Thoracic aorta (tissue), 2 donors: ENCODE results near the gene ZNF319. TPM values are rescaled to one million over a fixed set of nuclear protein-coding genes. Genes with fewer than 3 reads are reported as not detected.
"Not testable (repeated sequence)": the region's sequence is repeated elsewhere in the genome, so short reads cannot be mapped to it uniquely, and the experiment has no call there.

Experiments used
- ATAC-seq: fragments of 150-250 bp; one replicate; pipeline ENCODE4 v1.8.0; 2017; ENCODE audit warnings: low read depth; ENCODE audit not compliant: insufficient number of reproducible peaks, low FRiP score
- DNase-seq: peaks from one replicate; pipeline ENCODE4 v3.0.0-alpha.2; 2020; ENCODE audit warnings: low spot score
- H3K27ac ChIP-seq, 2 donors: fragments of 200-600 bp; sonication (generic); 1 replicate in 1 of 2; 2 replicates in 1 of 2; pipeline ENCODE4 v1.5.1; 2016; ENCODE audit warnings: mild to moderate bottlenecking in 2 of 2, moderate library complexity in 2 of 2
- H3K27me3 ChIP-seq: fragments of 200-600 bp; sonication (generic); replicated peaks from 2 replicates; pipeline ENCODE4 v1.6.0; 2016; ENCODE audit warnings: mild to moderate bottlenecking; ENCODE audit not compliant: insufficient read depth
- H3K36me3 ChIP-seq: fragments of 200-600 bp; sonication (generic); one replicate; pipeline ENCODE4 v1.5.1; 2016
- H3K4me1 ChIP-seq, 2 donors: fragments of 200-600 bp; sonication (generic); 1 replicate in 1 of 2; 2 replicates in 1 of 2; pipeline versions ENCODE4 v1.5.1 to v1.6.0; 2016; ENCODE audit warnings: low read depth in 2 of 2, mild to moderate bottlenecking in 1 of 2; ENCODE audit not compliant: control insufficient read depth in 1 of 2
- H3K4me3 ChIP-seq: fragments of 200-600 bp; sonication (generic); 2 replicates; pipeline ENCODE4 v1.5.1; 2016; ENCODE audit warnings: mild to moderate bottlenecking
- H3K9me3 ChIP-seq: fragments of 200-600 bp; sonication (generic); 2 replicates; pipeline ENCODE4 v1.5.1; 2016
- CTCF ChIP-seq: fragments of 200-600 bp; sonication (generic); IDR thresholded peaks from one replicate; pipeline ENCODE4 v1.5.1; 2019; ENCODE audit warnings: antibody characterized with exemption
- total RNA-seq, 2 donors: library from RNA; depleted of rRNA; stranded (reverse); fragments of >200 nt; gene quantifications; one replicate each; pipeline versions ENCODE4 v1.1.0 to v1.2.3, GENCODE V29; 2016

ZNF319 gene
- total RNA-seq, 2 donors from 2014 or later: 6.0 to 13.8 TPM

- H3K4me1 ChIP-seq: peaks cover 2 to 3% of the 10 kb centered on the region in 2 donors
- no peak overlapping the region for H3K27ac ChIP-seq
- no peaks in the 10 kb centered on the region for H3K9me3 ChIP-seq
- TF ChIP-seq CTCF: no peak
- peaks cover 18% of the 10 kb centered on the region for H3K36me3 ChIP-seq
- no peak for DNase-seq
- no peaks in the 10 kb centered on the region for H3K27me3 ChIP-seq
- H3K4me3 ChIP-seq: no peak overlapping the region
- ATAC-seq: no peak
Measured at GRCh38 chr16:58009856-58010416, 9.5 kb upstream of the ZNF319 start.

GRCh38 chr16:58004736-58005135 is 4.3 kb upstream of the ZNF319 start:
- H3K27ac ChIP-seq: peak overlapping the region; percentile 2 to 17

GRCh38 chr16:58002936-58003335 is 2.5 kb upstream of the ZNF319 start:
- DNase-seq: no peak
- Histone ChIP-seq H3K27ac (no peak overlapping the region), H3K4me1 (peaks cover 18 to 32% of the 10 kb centered on the region in 2 donors), H3K27me3 (no peaks in the 10 kb centered on the region), H3K36me3 (peaks cover under 1% of the 10 kb centered on the region), H3K4me3 (no peak overlapping the region), H3K9me3 (no peaks in the 10 kb centered on the region)
- no peak for ATAC-seq
- TF ChIP-seq CTCF: no peak

More at GRCh38 chr16:58004736-58005135, 4.3 kb upstream of the ZNF319 start:
- H3K27me3 ChIP-seq, H3K9me3 ChIP-seq, ATAC-seq, DNase-seq, H3K36me3 ChIP-seq: not testable (repeated sequence)
- H3K4me3 ChIP-seq: peak overlapping the region; percentile 32
- peaks cover 9 to 16% of the 10 kb centered on the region in 2 donors for H3K4me1 ChIP-seq

GRCh38 chr16:58002416-58002800 is 1.9 kb upstream of the ZNF319 start:
- no peaks in the 10 kb centered on the region for H3K27me3 ChIP-seq
- H3K36me3 ChIP-seq: peaks cover 6% of the 10 kb centered on the region
- peaks cover 18 to 32% of the 10 kb centered on the region in 2 donors for H3K4me1 ChIP-seq
- H3K9me3 ChIP-seq: no peaks in the 10 kb centered on the region
- peak overlapping the region in 1 of 2 donors; percentile 91 for H3K27ac ChIP-seq
- TF ChIP-seq CTCF: no peak
- DNase-seq: no peak
- no peak for ATAC-seq
- H3K4me3 ChIP-seq: no peak overlapping the region

GRCh38 chr16:58001781-58002415 is 1.4 kb upstream of the ZNF319 start:
- no peak for TF ChIP-seq CTCF
- H3K4me3 ChIP-seq: peak overlapping the region; percentile 84
- H3K4me1 ChIP-seq: peaks cover 18 to 32% of the 10 kb centered on the region in 2 donors
- peaks cover 11% of the 10 kb centered on the region for H3K36me3 ChIP-seq
- H3K27me3 ChIP-seq: no peaks in the 10 kb centered on the region
- H3K27ac ChIP-seq: peak overlapping the region; percentile 83 to 91
- no peak for ATAC-seq
- no peak for DNase-seq
- H3K9me3 ChIP-seq: no peaks in the 10 kb centered on the region
